IMR-90 (cell line): ENCODE data around the gene PRRC2B. TPM values are rescaled to one million over a fixed set of nuclear protein-coding genes. Genes with fewer than 3 reads are reported as not detected.

Experiments used
- ATAC-seq: fragments of 200-7000 bp; cut with Tn5 transposase; 2 replicates; pipeline ENCODE4 v1.9.1; 2020; ENCODE audit warnings: low read depth, mild to moderate bottlenecking, moderate library complexity
- BruUV-seq: library from RNA; stranded (reverse); fragments of 400-500 nt; replicated peaks from 2 replicates; lab custom pipeline; 2021; lab: Mats Ljungman, UMichigan
- CTCF ChIA-PET: fragments of 300-600 bp; formaldehyde crosslinking; extraction: SDS; loops from one replicate; lab custom pipeline; 2021; ENCODE audit warnings: antibody characterized with exemption; lab: Yijun Ruan, JAX
- POLR2A ChIA-PET: fragments of 300-600 bp; sonication (Branson Sonifier 250); formaldehyde crosslinking; loops from one replicate; lab custom pipeline; 2022; ENCODE audit warnings: antibody characterized with exemption; ENCODE audit not compliant: unreplicated experiment; lab: Charles Lee
- DNase-seq: peaks from one replicate; pipeline ENCODE4 v3.0.0; 2013
- H2AFZ ChIP-seq: replicated peaks from 2 replicates; pipeline ENCODE3; 2013; ENCODE audit warnings: low read length, mild to moderate bottlenecking; ENCODE audit not compliant: poor library complexity
- H2AK5ac ChIP-seq: 2 replicates; pipeline ENCODE4 v1.6.1; 2013; ENCODE audit warnings: low read depth, low read length, inconsistent platforms
- H2AK9ac ChIP-seq: replicated peaks from 2 replicates; pipeline ENCODE3; 2013; ENCODE audit warnings: mild to moderate bottlenecking, low read depth, low read length, moderate library complexity; ENCODE audit not compliant: poor library complexity
- H2BK120ac ChIP-seq: 2 replicates; pipeline ENCODE4 v1.6.1; 2013; ENCODE audit warnings: low read depth, low read length, inconsistent platforms
- H2BK15ac ChIP-seq: 3 replicates; pipeline ENCODE4 v1.6.1; 2013; ENCODE audit warnings: low read depth, low read length, inconsistent platforms
- H2BK20ac ChIP-seq: 2 replicates; pipeline ENCODE4 v1.6.1; 2013; ENCODE audit warnings: low read depth, mild to moderate bottlenecking, inconsistent platforms, low read length, moderate library complexity
- H2BK5ac ChIP-seq: 2 replicates; pipeline ENCODE4 v1.6.1; 2013; ENCODE audit warnings: mild to moderate bottlenecking, low read depth, low read length, inconsistent platforms; ENCODE audit not compliant: poor library complexity, severe bottlenecking
- H3K14ac ChIP-seq: replicated peaks from 2 replicates; pipeline ENCODE4 v1.6.1; 2013; ENCODE audit warnings: low read depth, low read length, inconsistent platforms
- H3K18ac ChIP-seq: 2 replicates; pipeline ENCODE4 v1.6.1; 2013; ENCODE audit warnings: low read depth, low read length, control low read depth
- H3K23ac ChIP-seq: 2 replicates; pipeline ENCODE4 v1.6.1; 2013; ENCODE audit warnings: low read depth, low read length, inconsistent platforms
- H3K27ac ChIP-seq: 2 replicates; pipeline ENCODE4 v1.5.1; 2013; ENCODE audit warnings: mild to moderate bottlenecking, control low read depth, low read length; ENCODE audit not compliant: insufficient read depth
- H3K27me3 ChIP-seq: 2 replicates; pipeline ENCODE4 v1.6.1; 2013; ENCODE audit warnings: low read length; ENCODE audit not compliant: control insufficient read depth, insufficient read depth
- H3K36me3 ChIP-seq: 2 replicates; pipeline ENCODE4 v1.6.1; 2013; ENCODE audit warnings: low read length, mixed read lengths; ENCODE audit not compliant: control insufficient read depth, insufficient read depth
- H3K4ac ChIP-seq: 2 replicates; pipeline ENCODE4 v1.6.1; 2013; ENCODE audit warnings: low read depth, low read length, inconsistent platforms
- H3K4me1 ChIP-seq: 2 replicates; pipeline ENCODE4 v1.6.1; 2013; ENCODE audit warnings: low read length, mixed read lengths; ENCODE audit not compliant: control insufficient read depth, insufficient read depth
- H3K4me2 ChIP-seq: 2 replicates; pipeline ENCODE4 v1.6.1; 2013; ENCODE audit warnings: low read depth, mild to moderate bottlenecking, control low read depth, low read length, moderate library complexity
- H3K4me3 ChIP-seq: 2 replicates; pipeline ENCODE4 v1.5.1; 2013; ENCODE audit warnings: low read depth, mild to moderate bottlenecking, control low read depth, low read length, moderate library complexity; ENCODE audit not compliant: insufficient read depth
- H3K56ac ChIP-seq: 2 replicates; pipeline ENCODE4 v1.6.1; 2013; ENCODE audit warnings: low read length, inconsistent platforms; ENCODE audit not compliant: insufficient read depth; ENCODE audit errors: extremely low read depth
- H3K79me1 ChIP-seq, 2 experiments: 2 replicates each; pipeline ENCODE4 v1.6.1; 2013; ENCODE audit warnings: low read length in 2 of 2, inconsistent platforms in 1 of 2, low read depth in 1 of 2
- H3K9ac ChIP-seq: 2 replicates; pipeline ENCODE4 v1.6.1; 2013; ENCODE audit warnings: low read depth, low read length, control low read depth
- H3K9me1 ChIP-seq: 2 replicates; pipeline ENCODE4 v1.6.1; 2013; ENCODE audit warnings: low read length, inconsistent platforms; ENCODE audit not compliant: insufficient read depth
- H3K9me3 ChIP-seq: 2 replicates; pipeline ENCODE4 v1.6.1; 2013; ENCODE audit warnings: low read length; ENCODE audit not compliant: control insufficient read depth, insufficient read depth
- H4K20me1 ChIP-seq: 2 replicates; pipeline ENCODE4 v1.6.1; 2013; ENCODE audit warnings: low read length, inconsistent platforms; ENCODE audit not compliant: insufficient read depth
- H4K5ac ChIP-seq: 2 replicates; pipeline ENCODE4 v1.6.1; 2013; ENCODE audit warnings: mild to moderate bottlenecking, low read depth, low read length, control low read depth
- H4K8ac ChIP-seq, 2 experiments: 2 replicates each; pipeline ENCODE4 v1.6.1; 2013; ENCODE audit warnings: low read depth in 2 of 2, low read length in 2 of 2, control low read depth in 1 of 2, inconsistent platforms in 1 of 2
- H4K91ac ChIP-seq: 2 replicates; pipeline ENCODE4 v1.6.1; 2013; ENCODE audit warnings: low read depth, low read length, inconsistent platforms; ENCODE audit not compliant: insufficient read depth
- CEBPB ChIP-seq: IDR thresholded peaks from 2 replicates; pipeline ENCODE4 v1.6.1; 2012; ENCODE audit warnings: low read depth, low read length, improper control_type of control experiment
- CHD1 ChIP-seq: IDR thresholded peaks from 2 replicates; pipeline ENCODE4 v1.6.1; 2012; ENCODE audit warnings: low read depth, low read length, improper control_type of control experiment
- FOS ChIP-seq: fragments of 150-350 bp; IDR thresholded peaks from 2 replicates; pipeline ENCODE4 v1.6.1; 2016; ENCODE audit warnings: low read depth, low read length
- RFX5 ChIP-seq: IDR thresholded peaks from 2 replicates; pipeline ENCODE4 v1.8.0; 2012; ENCODE audit warnings: low read depth, mild to moderate bottlenecking, low read length, moderate library complexity
- WGBS, 2 experiments: methylation state at CpG; one replicate each; pipeline versions ENCODE4 v1.1.5 to v1.1.7; 2013; ENCODE audit warnings: missing lambda C conversion rate in 2 of 2; ENCODE audit not compliant: insufficient read length in 1 of 2; ENCODE audit errors: extremely low coverage in 2 of 2; 5-methylcytosine and 5-hydroxymethylcytosine counted together
- dilution Hi-C: fragments of 300-500 bp; cut with HindIII; formaldehyde crosslinking; loops from one replicate; pipeline ENCODE4 v1.14.3; 2018; ENCODE audit warnings: low sequenced_read_pairs; ENCODE audit not compliant: unreplicated experiment
- in situ Hi-C: fragments of 300-500 bp; cut with MboI; formaldehyde crosslinking; loops from 3 replicates; pipeline ENCODE4 v1.14.3; 2019; ENCODE audit warnings: low sequenced_read_pairs, inconsistent platforms, mixed read lengths
- intact Hi-C: fragments of 100-400 bp; cut with micrococcal nuclease; formaldehyde crosslinking; loops from 2 replicates; pipeline ENCODE4 v1.10.0; 2022
- polyA plus RNA-seq, 3 experiments: library from polyadenylated mRNA; depleted of rRNA; stranded (reverse); fragments of >200 nt; gene quantifications; 2 replicates each; pipeline ENCODE4 v1.2.3, GENCODE V29; 2012; ENCODE audit warnings: low replicate concordance in 1 of 3
- total RNA-seq: library from RNA; depleted of rRNA; stranded (reverse); fragments of >200 nt; gene quantifications from 2 replicates; pipeline ENCODE4 v1.2.3, GENCODE V29; 2012

Gene PRRC2B
- total and polyA plus RNA-seq, 2 of the 4 experiments (the other 2 are of a cell fraction) = 19.4 to 39.1 TPM

DNA sequence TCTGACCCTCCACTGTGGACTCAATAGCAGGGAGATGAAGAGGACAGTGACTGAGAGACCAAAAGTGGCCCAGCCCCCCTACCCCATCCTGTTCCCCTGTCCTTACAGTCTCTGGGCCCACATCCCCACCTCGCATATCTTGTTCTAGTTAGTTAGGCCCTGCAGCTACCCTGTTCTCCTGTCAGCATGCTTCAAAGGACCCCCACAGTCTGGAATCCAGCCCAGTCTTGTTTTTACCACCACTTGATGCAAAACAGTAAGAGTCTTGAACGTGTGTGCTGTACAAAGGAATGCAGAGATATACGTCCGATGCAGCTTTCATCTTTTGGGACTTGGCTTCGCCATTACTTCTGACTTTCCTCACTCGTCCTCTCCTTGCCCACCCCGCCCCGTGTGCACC lies 96.6 kb downstream of the PRRC2B start:
- Histone ChIP-seq H3K4me1 (no peaks in the 10 kb centered on the region), H2BK5ac (no peak overlapping the region), H3K9me3 (no peaks in the 10 kb centered on the region), H3K4me2 (no peak overlapping the region), H3K27ac (no peak overlapping the region), H3K27me3 (no peaks in the 10 kb centered on the region), H3K18ac (no peak overlapping the region), H3K23ac (no peak overlapping the region), H4K5ac (no peak overlapping the region), H3K14ac (no peak overlapping the region), H3K4me3 (no peak overlapping the region), H2BK120ac (no peak overlapping the region), H4K91ac (no peak overlapping the region), H2BK20ac (no peak overlapping the region), H3K9ac (no peak overlapping the region), H2AK9ac (no peak overlapping the region), H4K20me1 (peaks cover 8% of the 10 kb centered on the region; the same call in 1 of the 2 replicates), H2AFZ (no peak overlapping the region), H3K79me1 (peaks cover 20 to 46% of the 10 kb centered on the region in 2 experiments), H3K4ac (no peak overlapping the region), H3K9me1 (no peaks in the 10 kb centered on the region), H3K56ac (no peak overlapping the region), H2AK5ac (no peak overlapping the region), H3K36me3 (peaks cover 92% of the 10 kb centered on the region), H4K8ac (no peak overlapping the region), H2BK15ac (no peak overlapping the region)
- no peak for ATAC-seq
- TF ChIP-seq CHD1 (no peak), RFX5 (no peak), CEBPB (no peak), FOS (no peak)
- ChIA-PET CTCF (no interaction called here), POLR2A (no interaction called here)
- in situ Hi-C loops (no loop called here), intact Hi-C loops (no loop called here), dilution Hi-C loops (no loop called here)
- BruUV-seq = TSS peak; percentile 14
- DNase-seq = no peak
- WGBS, 2 experiments = 75% methylated on average over 7 of the region's 8 CpGs; no CpG with 5 or more reads in 1 of the 2 experiments
